DMS53 (cell line): ENCODE measurements around the gene ACTRT1.

Experiments
- DNase-seq: peaks from one replicate; lab custom pipeline; 2025; lab: John Stamatoyannopoulos, UW

Gene ACTRT1

GRCh38 chrX:128052303-128052702, at the start of gene ACTRT1:
Gene ACTRT1 (minus strand): TSS chrX:128052403. CDS start chrX:128052206, 197 bp downstream.
- DNase-seq, result no peak

GRCh38 chrX:128078545-128078944, 26.3 kb upstream of the ACTRT1 start:
- peak; percentile 0 for DNase-seq

- no peak for DNase-seq
These were observed 5.2 kb upstream of the ACTRT1 start for GRCh38 chrX:128057421-128057820.

GRCh38 chrX:128051526-128051925, 677 bp downstream of the ACTRT1 start:
- no peak for DNase-seq

GRCh38 chrX:128035318-128035717, 16.9 kb downstream of the ACTRT1 start:
- DNase-seq, result no peak

- DNase-seq, result no peak
These were observed 30.6 kb downstream of the ACTRT1 start for GRCh38 chrX:128021566-128021965.

- DNase-seq, result peak; percentile 75
These were observed 31.5 kb downstream of the ACTRT1 start for GRCh38 chrX:128020701-128021100.

- DNase-seq, result no peak
These were observed 33.0 kb downstream of the ACTRT1 start for GRCh38 chrX:128019218-128019617.

GRCh38 chrX:128012015-128012414, 40.2 kb downstream of the ACTRT1 start:
- no peak for DNase-seq

- no peak for DNase-seq
These were observed 44.3 kb downstream of the ACTRT1 start for GRCh38 chrX:128007882-128008281.
